Measurements from ENCODE around the gene SPOCK1.
"Not testable (repeated sequence)": the region's sequence is repeated elsewhere in the genome, so short reads cannot be mapped to it uniquely, and the experiment has no call there.

Gene SPOCK1

DNA sequence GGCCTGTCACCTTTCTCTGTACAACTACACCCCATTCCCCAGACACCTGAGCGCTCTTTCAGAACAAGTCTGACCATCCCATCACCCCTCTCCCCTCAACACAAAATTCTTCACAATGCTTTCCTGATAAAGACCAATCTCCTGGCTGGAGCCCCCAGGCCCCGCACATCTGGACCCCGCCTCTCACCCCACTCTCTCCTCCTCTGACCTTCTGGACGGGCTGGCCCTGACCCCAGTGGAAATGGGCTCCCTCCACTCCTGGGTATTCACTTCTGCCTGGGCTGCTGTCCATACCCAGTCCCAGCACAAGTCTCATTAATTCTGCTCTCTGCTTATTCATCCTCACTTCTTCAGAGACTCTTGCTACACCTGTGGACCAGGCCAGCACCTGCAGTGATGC lies 2.1 kb upstream of the SPOCK1 start:
- no peak for ATAC-seq
- Mint-ChIP-seq H3K36me3 (no peaks in the 10 kb centered on the region), H3K27ac (no peak overlapping the region), H3K27me3 (peaks cover 38% of the 10 kb centered on the region), H3K4me1 (no peaks in the 10 kb centered on the region), H3K9me3 (no peaks in the 10 kb centered on the region), H3K4me3 (no peak overlapping the region)

DNA sequence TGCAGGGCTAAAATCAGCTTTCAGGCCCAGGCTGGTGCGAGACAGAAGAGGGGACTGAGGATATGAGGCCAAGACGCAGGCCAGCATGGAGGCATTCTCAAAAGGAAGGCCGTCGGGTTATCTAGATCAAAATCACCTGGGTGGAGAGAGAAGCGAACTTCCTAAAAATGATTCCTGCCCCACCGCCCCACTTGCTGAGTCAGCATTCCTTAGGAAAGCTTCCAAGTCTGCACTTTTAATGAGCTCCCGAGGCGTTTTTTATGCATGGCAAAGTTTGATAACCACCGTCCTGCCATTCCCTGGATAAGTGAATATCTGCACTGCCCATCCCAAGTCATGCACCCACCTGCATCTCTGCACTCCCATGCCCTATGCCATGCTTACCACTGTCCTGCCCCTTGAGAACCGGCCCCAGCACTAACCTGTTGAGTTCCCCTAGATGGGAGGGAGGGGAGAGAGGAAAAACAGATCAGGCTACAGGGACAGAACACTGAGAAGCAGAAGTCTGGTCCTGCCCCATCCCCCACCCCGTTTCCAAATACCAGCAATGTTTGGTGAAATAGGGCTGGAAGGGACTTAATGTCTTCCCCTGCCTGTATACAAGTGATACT lies 1.6 kb upstream of the SPOCK1 start:
- H3K36me3 Mint-ChIP-seq, result no peaks in the 10 kb centered on the region
- no peak overlapping the region for H3K4me3 Mint-ChIP-seq
- peaks cover 36% of the 10 kb centered on the region for H3K27me3 Mint-ChIP-seq
- no peak for ATAC-seq
- H3K4me1 Mint-ChIP-seq, result no peaks in the 10 kb centered on the region
- H3K27ac Mint-ChIP-seq, result no peak overlapping the region
- H3K9me3 Mint-ChIP-seq, result no peaks in the 10 kb centered on the region

DNA sequence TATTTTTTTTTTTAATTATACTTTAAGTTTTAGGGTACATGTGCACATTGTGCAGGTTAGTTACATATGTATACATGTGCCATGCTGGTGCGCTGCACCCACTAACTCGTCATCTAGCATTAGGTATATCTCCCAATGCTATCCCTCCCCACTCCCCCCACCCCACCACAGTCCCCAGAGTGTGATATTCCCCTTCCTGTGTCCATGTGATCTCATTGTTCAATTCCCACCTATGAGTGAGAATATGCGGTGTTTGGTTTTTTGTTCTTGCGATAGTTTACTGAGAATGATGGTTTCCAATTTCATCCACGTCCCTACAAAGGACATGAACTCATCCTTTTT lies 351 bp upstream of the SPOCK1 start:
- not testable (repeated sequence) for ATAC-seq, H3K4me1 Mint-ChIP-seq, H3K4me3 Mint-ChIP-seq, H3K36me3 Mint-ChIP-seq, H3K9me3 Mint-ChIP-seq, H3K27ac Mint-ChIP-seq
- H3K27me3 Mint-ChIP-seq, result peaks cover 24% of the 10 kb centered on the region

DNA sequence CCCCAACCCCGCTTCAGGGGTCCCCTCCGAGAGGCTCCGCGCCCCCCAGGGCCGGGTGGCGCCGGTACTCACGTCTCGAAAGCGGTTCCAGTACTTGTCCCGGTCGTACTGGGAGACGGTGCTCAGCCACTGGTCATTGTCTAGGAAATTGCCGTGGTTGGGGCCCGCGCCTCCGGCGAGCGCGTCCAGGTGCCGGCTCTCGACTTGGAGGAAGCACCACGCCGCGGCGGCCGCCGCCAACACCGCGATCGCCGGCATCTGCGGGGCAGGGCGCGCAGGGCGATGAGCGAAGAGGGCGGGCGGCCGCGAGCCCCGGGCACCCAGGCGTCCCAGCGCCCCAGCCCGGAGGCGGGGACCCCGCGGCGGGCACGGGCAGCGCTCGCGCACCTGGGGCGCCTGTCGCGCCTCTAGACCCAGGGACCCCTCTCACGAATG lies 808 bp downstream of the SPOCK1 start:
- Mint-ChIP-seq H3K4me3 (no peak overlapping the region), H3K27ac (no peak overlapping the region), H3K36me3 (no peaks in the 10 kb centered on the region), H3K27me3 (peaks cover 22% of the 10 kb centered on the region), H3K9me3 (no peaks in the 10 kb centered on the region), H3K4me1 (no peaks in the 10 kb centered on the region)
- no peak for ATAC-seq

DNA sequence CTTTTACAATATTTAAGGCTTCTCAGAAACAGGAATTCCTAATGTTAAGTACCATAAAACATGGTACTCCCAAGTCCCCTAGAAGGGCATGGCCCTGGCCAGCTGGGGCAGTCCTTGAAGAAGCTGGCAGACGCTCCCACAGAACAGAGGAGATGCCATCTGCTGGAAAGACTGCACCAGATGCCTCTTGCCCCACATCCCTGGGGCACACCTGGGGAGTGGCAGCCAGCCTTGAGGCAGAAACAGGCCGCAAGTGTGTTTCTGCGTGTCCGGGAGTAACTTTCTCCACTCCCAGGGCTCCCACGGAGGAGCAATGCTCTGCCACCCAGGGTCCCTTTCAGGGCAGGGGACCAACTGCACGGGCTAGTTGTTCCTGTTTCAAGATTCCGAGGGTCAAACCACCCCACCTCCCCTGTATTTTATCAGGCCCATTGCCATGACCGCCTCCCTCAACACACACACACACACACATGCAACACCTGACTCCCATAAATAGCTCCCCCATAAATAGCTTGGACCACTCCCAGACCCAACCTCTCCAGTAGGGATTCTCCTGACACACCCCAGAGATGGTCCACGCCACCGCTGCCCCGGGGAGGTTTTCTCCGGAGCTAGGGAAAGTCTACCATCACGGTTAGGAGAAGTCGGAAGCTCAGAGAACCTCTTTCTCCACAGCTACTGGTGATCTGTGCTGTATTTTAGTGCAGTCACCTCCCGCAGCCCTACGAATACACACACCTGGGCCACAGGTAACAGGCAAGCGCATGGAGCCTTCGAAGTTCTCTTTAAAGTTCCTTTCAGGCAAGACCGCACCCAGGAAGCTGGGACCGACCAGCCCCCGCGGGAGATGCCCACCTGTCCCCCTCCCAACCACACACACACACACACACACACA lies 1.5 kb downstream of the SPOCK1 start:
- no peak overlapping the region for H3K4me3 Mint-ChIP-seq
- no peaks in the 10 kb centered on the region for H3K4me1 Mint-ChIP-seq
- no peaks in the 10 kb centered on the region for H3K9me3 Mint-ChIP-seq

GRCh38 chr5:137496919-137497318 lies 2.2 kb downstream of the SPOCK1 start:
- H3K4me1 Mint-ChIP-seq, result no peaks in the 10 kb centered on the region
- no peaks in the 10 kb centered on the region for H3K36me3 Mint-ChIP-seq
- H3K9me3 Mint-ChIP-seq, result no peaks in the 10 kb centered on the region
- peaks cover 22% of the 10 kb centered on the region for H3K27me3 Mint-ChIP-seq
- no peak overlapping the region for H3K4me3 Mint-ChIP-seq
- no peak for ATAC-seq
- H3K27ac Mint-ChIP-seq, result no peak overlapping the region

More for the DNA sequence above, 1.5 kb downstream of the SPOCK1 start:
- no peak for ATAC-seq
- peaks cover 22% of the 10 kb centered on the region for H3K27me3 Mint-ChIP-seq
- H3K27ac Mint-ChIP-seq, result no peak overlapping the region
- H3K36me3 Mint-ChIP-seq, result no peaks in the 10 kb centered on the region

GRCh38 chr5:137492331-137492730 lies 6.8 kb downstream of the SPOCK1 start:
- Mint-ChIP-seq H3K27ac (no peak overlapping the region), H3K27me3 (peaks cover 10% of the 10 kb centered on the region), H3K4me3 (no peak overlapping the region), H3K4me1 (no peaks in the 10 kb centered on the region), H3K9me3 (no peaks in the 10 kb centered on the region), H3K36me3 (no peaks in the 10 kb centered on the region)
- ATAC-seq, result no peak

DNA sequence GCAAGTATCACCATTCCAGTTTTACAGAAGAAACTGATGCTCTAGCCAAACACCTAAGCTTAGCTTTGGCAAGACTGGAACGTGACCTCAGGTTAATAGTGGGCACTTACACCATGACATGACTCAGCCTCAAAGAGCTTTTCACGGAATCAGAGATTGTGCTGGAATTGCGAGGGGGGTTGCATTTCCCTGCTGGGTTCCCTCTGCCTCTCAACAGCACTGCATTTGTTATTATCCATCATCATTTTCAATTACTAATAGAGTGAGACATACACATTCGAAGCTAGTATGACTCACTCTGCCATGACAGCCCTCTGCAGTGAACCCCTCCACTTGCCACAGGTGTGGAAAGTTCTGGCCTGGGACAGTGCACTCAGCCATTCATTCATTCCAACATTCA lies 8.0 kb downstream of the SPOCK1 start:
- no peak for ATAC-seq
- Mint-ChIP-seq H3K4me3 (no peak overlapping the region), H3K9me3 (no peaks in the 10 kb centered on the region), H3K27me3 (peaks cover 2% of the 10 kb centered on the region), H3K27ac (no peak overlapping the region), H3K36me3 (no peaks in the 10 kb centered on the region), H3K4me1 (no peaks in the 10 kb centered on the region)

DNA sequence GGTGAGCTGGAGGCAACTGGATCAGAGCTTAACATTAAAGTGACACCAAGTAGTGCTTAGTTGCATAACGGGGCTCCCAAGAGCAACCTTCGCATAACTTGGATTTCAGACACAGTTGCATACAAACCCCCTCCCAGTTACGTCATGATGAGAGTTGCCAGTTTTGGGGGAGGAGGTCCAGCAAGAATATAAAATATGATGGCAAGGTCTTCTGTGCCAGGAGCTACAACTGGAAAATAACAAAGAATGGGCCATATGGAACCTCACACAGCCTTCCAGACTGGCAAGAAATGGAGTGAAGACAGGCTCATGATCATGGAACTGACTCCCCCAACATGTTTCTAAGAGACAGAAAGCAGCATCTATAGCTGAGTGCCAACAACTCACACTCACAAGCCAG lies 8.5 kb downstream of the SPOCK1 start:
- ATAC-seq, result no peak
- no peak overlapping the region for H3K27ac Mint-ChIP-seq

GRCh38 chr5:137488974-137489373 lies 10.2 kb downstream of the SPOCK1 start:
- Mint-ChIP-seq H3K36me3 (no peaks in the 10 kb centered on the region), H3K27me3 (no peaks in the 10 kb centered on the region), H3K27ac (no peak overlapping the region), H3K4me1 (no peaks in the 10 kb centered on the region), H3K4me3 (no peak overlapping the region), H3K9me3 (no peaks in the 10 kb centered on the region)
- no peak for ATAC-seq

More for the DNA sequence above, 8.5 kb downstream of the SPOCK1 start:
- H3K36me3 Mint-ChIP-seq, result no peaks in the 10 kb centered on the region
- no peaks in the 10 kb centered on the region for H3K27me3 Mint-ChIP-seq
- H3K9me3 Mint-ChIP-seq, result no peaks in the 10 kb centered on the region
- H3K4me1 Mint-ChIP-seq, result no peaks in the 10 kb centered on the region
- no peak overlapping the region for H3K4me3 Mint-ChIP-seq

- ATAC-seq, result no peak
- Mint-ChIP-seq H3K27me3 (no peaks in the 10 kb centered on the region), H3K9me3 (no peaks in the 10 kb centered on the region), H3K4me1 (no peaks in the 10 kb centered on the region), H3K27ac (no peak overlapping the region), H3K4me3 (no peak overlapping the region), H3K36me3 (no peaks in the 10 kb centered on the region)
Observed at GRCh38 chr5:137488516-137488915, 10.6 kb downstream of the SPOCK1 start.

- Mint-ChIP-seq H3K4me3 (no peak overlapping the region), H3K4me1 (no peaks in the 10 kb centered on the region), H3K36me3 (no peaks in the 10 kb centered on the region), H3K27ac (no peak overlapping the region), H3K27me3 (no peaks in the 10 kb centered on the region), H3K9me3 (no peaks in the 10 kb centered on the region)
- ATAC-seq, result no peak
Observed at GRCh38 chr5:137487600-137487999, 11.5 kb downstream of the SPOCK1 start.

DNA sequence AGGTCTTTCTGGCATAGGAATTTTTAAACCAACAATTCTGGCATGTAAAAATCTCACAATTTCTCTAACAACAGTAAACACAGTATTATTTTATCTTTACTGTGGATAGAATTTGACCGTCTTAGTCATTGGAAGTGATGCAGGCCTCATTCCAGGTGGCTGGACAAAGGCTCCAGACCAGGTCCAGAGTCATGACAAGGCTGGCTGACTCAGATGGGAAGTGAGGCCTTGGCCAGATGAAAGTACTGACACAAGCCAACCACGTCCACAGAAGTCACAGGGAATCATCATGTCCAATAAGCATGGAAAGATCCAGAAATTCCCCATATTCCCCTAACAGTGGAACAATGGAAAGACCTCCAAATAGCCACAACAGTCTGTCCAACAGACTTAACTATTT lies 12.4 kb downstream of the SPOCK1 start:
- H3K9me3 Mint-ChIP-seq, result no peaks in the 10 kb centered on the region
- H3K27me3 Mint-ChIP-seq, result no peaks in the 10 kb centered on the region
- H3K4me3 Mint-ChIP-seq, result no peak overlapping the region
- ATAC-seq, result no peak
- no peak overlapping the region for H3K27ac Mint-ChIP-seq
- no peaks in the 10 kb centered on the region for H3K4me1 Mint-ChIP-seq
- no peaks in the 10 kb centered on the region for H3K36me3 Mint-ChIP-seq

GRCh38 chr5:137481596-137481995 lies 17.5 kb downstream of the SPOCK1 start:
- no peak overlapping the region for H3K27ac Mint-ChIP-seq
- no peaks in the 10 kb centered on the region for H3K27me3 Mint-ChIP-seq
- ATAC-seq, result no peak
- H3K4me3 Mint-ChIP-seq, result no peak overlapping the region
- no peaks in the 10 kb centered on the region for H3K9me3 Mint-ChIP-seq
- H3K36me3 Mint-ChIP-seq, result no peaks in the 10 kb centered on the region
- no peaks in the 10 kb centered on the region for H3K4me1 Mint-ChIP-seq

- Mint-ChIP-seq H3K4me1 (no peaks in the 10 kb centered on the region), H3K27ac (no peak overlapping the region), H3K4me3 (no peak overlapping the region), H3K36me3 (no peaks in the 10 kb centered on the region), H3K9me3 (peaks cover 2% of the 10 kb centered on the region), H3K27me3 (no peaks in the 10 kb centered on the region)
- no peak for ATAC-seq
Observed at GRCh38 chr5:137478043-137478442, 21.1 kb downstream of the SPOCK1 start.

GRCh38 chr5:137470921-137471220 lies 28.3 kb downstream of the SPOCK1 start:
- no peaks in the 10 kb centered on the region for H3K4me1 Mint-ChIP-seq
- no peak overlapping the region for H3K4me3 Mint-ChIP-seq
- H3K27ac Mint-ChIP-seq, result no peak overlapping the region
- no peak for ATAC-seq
- H3K27me3 Mint-ChIP-seq, result peaks cover 15% of the 10 kb centered on the region
- no peaks in the 10 kb centered on the region for H3K36me3 Mint-ChIP-seq
- peaks cover 2% of the 10 kb centered on the region for H3K9me3 Mint-ChIP-seq
